HCT116 (cell line): ENCODE measurements around the gene DMGDH. TPM values are rescaled to one million over a fixed set of nuclear protein-coding genes. Genes with fewer than 3 reads are reported as not detected.

Experiments
- ATAC-seq: fragments of 200-7000 bp; cut with Tn5 transposase; 2 replicates; pipeline ENCODE4 v1.9.1; 2020; ENCODE audit warnings: mild to moderate bottlenecking, moderate library complexity
- BruUV-seq: library from RNA; stranded (reverse); fragments of 400-500 nt; replicated peaks from 2 replicates; lab custom pipeline; 2021; lab: Mats Ljungman, UMichigan
- CTCF ChIA-PET: fragments of 300-600 bp; sonication (Branson Sonifier 250); formaldehyde crosslinking; loops from one replicate; lab custom pipeline; 2021; ENCODE audit warnings: antibody characterized with exemption; lab: Charles Lee
- POLR2A ChIA-PET: fragments of 300-600, 350-600 bp; sonication (Branson Sonifier 250); formaldehyde crosslinking; loops from one replicate; lab custom pipeline; 2021; ENCODE audit warnings: antibody characterized with exemption; lab: Charles Lee
- RAD21 ChIA-PET, 2 experiments: fragments of 300-600 bp; sonication (Branson Sonifier 250); formaldehyde crosslinking; loops; one replicate each; lab custom pipeline; 2023; ENCODE audit warnings: low total read pairs in 2 of 2; ENCODE audit not compliant: uncharacterized antibody in 2 of 2, unreplicated experiment in 2 of 2, low non-redundant PET in 1 of 2; lab: Charles Lee
- DNase-seq: peaks from one replicate; pipeline ENCODE4 v3.0.0-alpha.2; 2010; ENCODE audit warnings: low read depth, low spot score
- H2AFZ ChIP-seq: fragments of 200-600 bp; shearing (Covaris generic), sonication (generic); 2 replicates; pipeline ENCODE4 v1.6.1; 2017; ENCODE audit warnings: low read depth, mixed run types, mixed read lengths, antibody characterized with exemption, low read length; ENCODE audit not compliant: poor library complexity, severe bottlenecking
- H3K27ac ChIP-seq: 2 replicates; pipeline ENCODE4 v1.5.1; 2012; ENCODE audit warnings: low read depth, low read length
- H3K27me3 ChIP-seq: fragments of 200-600 bp; sonication (generic); 2 replicates; pipeline ENCODE4 v1.6.1; 2016; ENCODE audit warnings: mixed run types, low read length, mixed read lengths; ENCODE audit not compliant: insufficient read depth
- H3K36me3 ChIP-seq, 2 experiments: fragments of 200-500 bp in 1 of 2; fragments of 200-600 bp in 1 of 2; sonication (Bioruptor generic) in 1 of 2; sonication (generic) in 1 of 2; 2 replicates each; pipeline versions ENCODE4 v1.5.1 to v1.6.1; 2014 to 2016; ENCODE audit warnings: low read length in 2 of 2, inconsistent platforms in 1 of 2, mixed read lengths in 1 of 2, mixed run types in 1 of 2; ENCODE audit not compliant: insufficient read depth in 2 of 2, control insufficient read depth in 1 of 2
- H3K4me1 ChIP-seq, 2 experiments: fragments of 200-600 bp in 1 of 2; sonication (generic) in 1 of 2; 2 replicates each; pipeline versions ENCODE4 v1.5.1 to v1.6.1; 2012 to 2017; ENCODE audit warnings: low read length in 2 of 2, inconsistent platforms in 1 of 2, mild to moderate bottlenecking in 1 of 2, mixed read lengths in 1 of 2, mixed run types in 1 of 2, moderate library complexity in 1 of 2; ENCODE audit not compliant: insufficient read depth in 2 of 2, control insufficient read depth in 1 of 2
- H3K4me2 ChIP-seq: fragments of 200-600 bp; sonication (generic); 2 replicates; pipeline ENCODE4 v1.6.1; 2017; ENCODE audit warnings: mixed run types, low read length, mixed read lengths
- H3K4me3 ChIP-seq, 2 experiments: fragments of 200-600 bp in 1 of 2; sonication (generic) in 1 of 2; replicated peaks in 1 of 2; 2 replicates each; pipeline ENCODE4 v1.5.1; 2011 to 2016; ENCODE audit warnings: low read length in 2 of 2, control low read depth in 1 of 2, low read depth in 1 of 2, mild to moderate bottlenecking in 1 of 2, mixed read lengths in 1 of 2, mixed run types in 1 of 2
- H3K79me2 ChIP-seq: fragments of 200-600 bp; sonication (generic); 2 replicates; pipeline ENCODE4 v1.6.1; 2017; ENCODE audit warnings: mild to moderate bottlenecking, mixed run types, low read length, moderate library complexity, mixed read lengths; ENCODE audit not compliant: insufficient read depth
- H3K9ac ChIP-seq: fragments of 200-600 bp; sonication (generic); 2 replicates; pipeline ENCODE4 v1.6.1; 2016; ENCODE audit warnings: low read length, mixed read lengths
- H3K9me2 ChIP-seq: fragments of 200-600 bp; sonication (generic), shearing (Covaris generic); 2 replicates; pipeline ENCODE4 v1.6.1; 2017; ENCODE audit warnings: mixed run types, mild to moderate bottlenecking, moderate library complexity; ENCODE audit not compliant: insufficient read depth
- H3K9me3 ChIP-seq, 2 experiments: fragments of 200-500 bp in 1 of 2; fragments of 200-600 bp in 1 of 2; sonication (Bioruptor generic) in 1 of 2; sonication (generic) in 1 of 2; 2 replicates each; pipeline ENCODE4 v1.6.1; 2014 to 2017; ENCODE audit warnings: low read length in 2 of 2, mixed read lengths in 2 of 2, inconsistent platforms in 1 of 2, low read depth in 1 of 2, mild to moderate bottlenecking in 1 of 2, mixed run types in 1 of 2, moderate library complexity in 1 of 2; ENCODE audit not compliant: control insufficient read depth in 1 of 2, insufficient read depth in 1 of 2
- H4K20me1 ChIP-seq: fragments of 200-600 bp; sonication (generic), shearing (Covaris generic); 2 replicates; pipeline ENCODE4 v1.6.1; 2017; ENCODE audit warnings: mixed run types, mild to moderate bottlenecking, moderate library complexity; ENCODE audit not compliant: insufficient read depth
- CBX3 ChIP-seq: IDR thresholded peaks from 2 replicates; pipeline ENCODE4 v1.6.1; 2012; ENCODE audit warnings: low read depth
- CEBPB ChIP-seq: IDR thresholded peaks from 2 replicates; pipeline ENCODE4 v1.6.1; 2012; ENCODE audit warnings: low read depth
- ELF1 ChIP-seq: IDR thresholded peaks from 2 replicates; pipeline ENCODE4 v1.6.1; 2012; ENCODE audit warnings: low read depth, borderline replicate concordance
- EZH2phosphoT487 ChIP-seq: fragments of 200-600 bp; IDR thresholded peaks from 2 replicates; pipeline ENCODE4 v1.6.1; 2018; ENCODE audit warnings: antibody characterized with exemption, borderline replicate concordance
- JUND ChIP-seq: IDR thresholded peaks from 2 replicates; pipeline ENCODE4 v1.6.1; 2012
- POLR2AphosphoS5 ChIP-seq: IDR thresholded peaks from 2 replicates; pipeline ENCODE4 v1.6.1; 2011; ENCODE audit warnings: mild to moderate bottlenecking, low read depth, low read length, moderate library complexity
- RAD21 ChIP-seq: IDR thresholded peaks from 2 replicates; pipeline ENCODE4 v1.6.1; 2012; ENCODE audit warnings: low read depth, mild to moderate bottlenecking
- SIN3A ChIP-seq: IDR thresholded peaks from 2 replicates; pipeline ENCODE4 v1.6.1; 2012; ENCODE audit warnings: low read depth
- SRF ChIP-seq: IDR thresholded peaks from 2 replicates; pipeline ENCODE4 v1.6.1; 2012; ENCODE audit warnings: low read depth
- ZFX ChIP-seq: fragments of 450-650 bp; IDR thresholded peaks from 2 replicates; pipeline ENCODE4 v1.6.1; 2017
- intact Hi-C: fragments of 100-400 bp; cut with micrococcal nuclease; formaldehyde crosslinking; loops from 2 replicates; pipeline ENCODE4 v1.10.0; 2022
- total RNA-seq: library from RNA; stranded (reverse); gene quantifications from one replicate; pipeline ENCODE4 v1.2.1, GENCODE V29; 2021; ENCODE audit not compliant: unreplicated experiment
- TF ChIP-seq, protein P1 (sequence below): IDR thresholded peaks from 2 replicates; pipeline ENCODE4 v1.6.1; 2011; ENCODE audit warnings: mild to moderate bottlenecking, low read length, moderate library complexity; ENCODE audit not compliant: insufficient replicate concordance; ENCODE audit errors: extremely low read depth
- TF ChIP-seq, protein P2 (sequence below), 3 experiments: fragments of 200-600 bp in 1 of 3; sonication (generic) in 1 of 3; IDR thresholded peaks in 2 of 3; conservative IDR thresholded peaks in 1 of 3; 2 replicates each; pipeline ENCODE4 v1.5.1; 2012 to 2017; ENCODE audit warnings: low read depth in 2 of 3, low read length in 2 of 3, antibody characterized with exemption in 1 of 3, borderline replicate concordance in 1 of 3, control low read depth in 1 of 3, mild to moderate bottlenecking in 1 of 3, mixed read lengths in 1 of 3, mixed run types in 1 of 3, moderate library complexity in 1 of 3; ENCODE audit not compliant: insufficient read depth in 1 of 3
- TF ChIP-seq, protein P3 (sequence below): IDR thresholded peaks from 2 replicates; pipeline ENCODE4 v1.6.1; 2012

Gene DMGDH
- total RNA-seq, 1 experiment from 2014 or later: 2.3 TPM

DNA sequence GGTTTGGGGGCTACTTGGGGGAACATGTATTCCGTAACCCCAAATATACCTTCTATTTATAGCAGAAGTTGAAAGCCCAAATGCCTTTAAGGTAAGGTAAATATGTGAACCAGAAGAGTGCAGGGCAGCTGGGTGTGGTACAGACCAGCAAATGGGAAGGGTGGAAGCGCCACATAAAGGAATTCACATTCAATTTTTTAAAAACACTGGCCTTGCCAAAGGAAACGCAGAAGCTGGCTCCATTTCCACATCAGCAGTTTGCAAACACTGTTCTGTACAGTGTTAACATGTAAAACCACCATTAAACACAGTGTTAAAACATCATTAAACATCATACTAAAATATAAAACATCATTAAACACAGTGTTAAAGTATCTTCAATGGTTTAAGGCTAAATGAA, 38.6 kb upstream of the DMGDH start:
- ChIA-PET POLR2A (no interaction called here), RAD21 (no interaction called here), CTCF (interaction anchor here (0.5 to 2.5 kb wide), 5 partner anchors 20 to 87 kb away, joined by 3 to 9 read pairs (median 3); no protein-coding TSS in a partner anchor)
- no peak overlapping the region for H3K4me3 ChIP-seq
- BruUV-seq: no TSS peak
- no peaks in the 10 kb centered on the region for H3K4me1 ChIP-seq
- no peak overlapping the region for H3K4me2 ChIP-seq
- no peak overlapping the region for H2AFZ ChIP-seq
- no peak for ATAC-seq
- no peaks in the 10 kb centered on the region for H4K20me1 ChIP-seq
- no peak for TF ChIP-seq SIN3A
- no peak for TF ChIP-seq POLR2AphosphoS5
- no peak for TF ChIP-seq JUND
- TF ChIP-seq, protein P1, sequence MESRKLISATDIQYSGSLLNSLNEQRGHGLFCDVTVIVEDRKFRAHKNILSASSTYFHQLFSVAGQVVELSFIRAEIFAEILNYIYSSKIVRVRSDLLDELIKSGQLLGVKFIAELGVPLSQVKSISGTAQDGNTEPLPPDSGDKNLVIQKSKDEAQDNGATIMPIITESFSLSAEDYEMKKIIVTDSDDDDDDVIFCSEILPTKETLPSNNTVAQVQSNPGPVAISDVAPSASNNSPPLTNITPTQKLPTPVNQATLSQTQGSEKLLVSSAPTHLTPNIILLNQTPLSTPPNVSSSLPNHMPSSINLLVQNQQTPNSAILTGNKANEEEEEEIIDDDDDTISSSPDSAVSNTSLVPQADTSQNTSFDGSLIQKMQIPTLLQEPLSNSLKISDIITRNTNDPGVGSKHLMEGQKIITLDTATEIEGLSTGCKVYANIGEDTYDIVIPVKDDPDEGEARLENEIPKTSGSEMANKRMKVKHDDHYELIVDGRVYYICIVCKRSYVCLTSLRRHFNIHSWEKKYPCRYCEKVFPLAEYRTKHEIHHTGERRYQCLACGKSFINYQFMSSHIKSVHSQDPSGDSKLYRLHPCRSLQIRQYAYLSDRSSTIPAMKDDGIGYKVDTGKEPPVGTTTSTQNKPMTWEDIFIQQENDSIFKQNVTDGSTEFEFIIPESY: no peak
- intact Hi-C loops: no loop called here
- no peak overlapping the region for H3K27ac ChIP-seq
- no peaks in the 10 kb centered on the region for H3K9me2 ChIP-seq
- no peaks in the 10 kb centered on the region for H3K36me3 ChIP-seq
- H3K27me3 ChIP-seq: no peaks in the 10 kb centered on the region
- no peaks in the 10 kb centered on the region for H3K9me3 ChIP-seq
- no peak for DNase-seq
- no peaks in the 10 kb centered on the region for H3K79me2 ChIP-seq
- no peak overlapping the region for H3K9ac ChIP-seq

DNA sequence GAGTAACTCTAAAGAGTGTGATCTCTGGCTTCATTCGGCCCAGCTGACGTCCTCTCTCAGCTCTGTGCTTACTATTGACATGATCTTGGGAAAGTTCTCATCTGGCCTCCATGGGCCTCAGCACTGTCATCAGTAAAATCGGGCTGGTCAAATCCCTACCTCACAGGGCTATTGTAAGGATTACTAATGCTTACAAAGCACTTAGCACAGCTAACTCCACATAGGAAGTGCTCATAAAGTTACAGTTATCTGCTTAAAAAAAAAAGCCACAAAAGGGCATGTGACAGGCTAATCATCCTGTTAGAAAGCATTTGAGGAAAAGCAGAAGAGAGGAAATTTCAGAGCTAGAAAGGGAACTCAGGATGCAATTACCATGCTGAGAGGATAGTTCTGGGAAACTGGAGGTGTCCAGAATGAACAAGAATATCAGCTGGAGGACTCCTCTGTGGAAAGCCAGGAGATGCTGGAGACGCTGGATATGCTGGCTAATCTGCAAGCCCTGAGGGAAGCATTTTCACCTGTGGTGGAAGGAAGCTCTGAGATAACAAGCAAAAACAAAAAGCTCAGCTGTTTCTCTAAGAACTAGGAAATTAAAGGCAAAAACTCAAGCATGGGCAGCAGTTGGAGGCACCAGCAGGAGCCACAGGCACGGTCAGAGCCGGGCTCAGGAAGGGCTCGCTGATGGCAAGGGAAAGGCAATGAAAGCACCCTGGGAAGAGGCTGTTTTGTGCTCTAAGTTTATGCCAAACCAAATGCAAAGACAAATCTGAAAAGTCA, 37.7 kb upstream of the DMGDH start:
- RAD21 ChIA-PET: no interaction called here
- no peak overlapping the region for H3K9ac ChIP-seq
- no peaks in the 10 kb centered on the region for H4K20me1 ChIP-seq
- H3K4me3 ChIP-seq: no peak overlapping the region
- H3K9me3 ChIP-seq: no peaks in the 10 kb centered on the region
- no peaks in the 10 kb centered on the region for H3K4me1 ChIP-seq
- H3K36me3 ChIP-seq: no peaks in the 10 kb centered on the region
- ATAC-seq (no peak), DNase-seq (no peak)
- H3K27ac ChIP-seq: no peak overlapping the region
- BruUV-seq: no TSS peak
- no peaks in the 10 kb centered on the region for H3K79me2 ChIP-seq
- no peaks in the 10 kb centered on the region for H3K27me3 ChIP-seq
- intact Hi-C loops: no loop called here
- POLR2A ChIA-PET: no interaction called here
- H3K4me2 ChIP-seq: no peak overlapping the region
- H3K9me2 ChIP-seq: no peaks in the 10 kb centered on the region
- CTCF ChIA-PET: interaction anchor here (0.6 to 2.5 kb wide), 4 partner anchors 26 to 86 kb away, joined by 3 to 9 read pairs (median 3); no protein-coding TSS in a partner anchor
- H2AFZ ChIP-seq: no peak overlapping the region
- TF ChIP-seq ZFX: no peak
- TF ChIP-seq SRF: no peak
- TF ChIP-seq, protein P2, sequence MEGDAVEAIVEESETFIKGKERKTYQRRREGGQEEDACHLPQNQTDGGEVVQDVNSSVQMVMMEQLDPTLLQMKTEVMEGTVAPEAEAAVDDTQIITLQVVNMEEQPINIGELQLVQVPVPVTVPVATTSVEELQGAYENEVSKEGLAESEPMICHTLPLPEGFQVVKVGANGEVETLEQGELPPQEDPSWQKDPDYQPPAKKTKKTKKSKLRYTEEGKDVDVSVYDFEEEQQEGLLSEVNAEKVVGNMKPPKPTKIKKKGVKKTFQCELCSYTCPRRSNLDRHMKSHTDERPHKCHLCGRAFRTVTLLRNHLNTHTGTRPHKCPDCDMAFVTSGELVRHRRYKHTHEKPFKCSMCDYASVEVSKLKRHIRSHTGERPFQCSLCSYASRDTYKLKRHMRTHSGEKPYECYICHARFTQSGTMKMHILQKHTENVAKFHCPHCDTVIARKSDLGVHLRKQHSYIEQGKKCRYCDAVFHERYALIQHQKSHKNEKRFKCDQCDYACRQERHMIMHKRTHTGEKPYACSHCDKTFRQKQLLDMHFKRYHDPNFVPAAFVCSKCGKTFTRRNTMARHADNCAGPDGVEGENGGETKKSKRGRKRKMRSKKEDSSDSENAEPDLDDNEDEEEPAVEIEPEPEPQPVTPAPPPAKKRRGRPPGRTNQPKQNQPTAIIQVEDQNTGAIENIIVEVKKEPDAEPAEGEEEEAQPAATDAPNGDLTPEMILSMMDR (IDR thresholded peaks at IDR 0.05 in 2 of 3, conservative IDR thresholded peaks at IDR 0.05 in 1 of 3; ENCODE audit: borderline replicate concordance in 1 of 3, insufficient read depth in 1 of 3, low read depth in 2 of 3, low read length in 2 of 3): no peak
- TF ChIP-seq EZH2phosphoT487: no peak
- TF ChIP-seq, protein P3, sequence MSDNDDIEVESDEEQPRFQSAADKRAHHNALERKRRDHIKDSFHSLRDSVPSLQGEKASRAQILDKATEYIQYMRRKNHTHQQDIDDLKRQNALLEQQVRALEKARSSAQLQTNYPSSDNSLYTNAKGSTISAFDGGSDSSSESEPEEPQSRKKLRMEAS: no peak
- TF ChIP-seq ELF1: no peak
- no peak for TF ChIP-seq POLR2AphosphoS5
- no peak for TF ChIP-seq RAD21
- TF ChIP-seq JUND: no peak
- TF ChIP-seq, protein P1: no peak
- no peak for TF ChIP-seq CBX3
- TF ChIP-seq CEBPB: no peak
